OCI-LY3 (cell line): Measurements from ENCODE around the gene RBMS3.

Source experiments
- CTCF ChIP-seq: fragments of 200-600, 300-600 bp; sonication (generic); IDR thresholded peaks from 2 replicates; pipeline ENCODE4 v1.5.1; 2014; ENCODE audit warnings: antibody characterized with exemption, low read length, low read depth
- EZH2phosphoT487 ChIP-seq: fragments of 200-600 bp; shearing (Covaris generic); IDR thresholded peaks from 2 replicates; pipeline ENCODE4 v1.6.1; 2018; ENCODE audit warnings: antibody characterized with exemption, mixed run types, low read depth

DNA sequence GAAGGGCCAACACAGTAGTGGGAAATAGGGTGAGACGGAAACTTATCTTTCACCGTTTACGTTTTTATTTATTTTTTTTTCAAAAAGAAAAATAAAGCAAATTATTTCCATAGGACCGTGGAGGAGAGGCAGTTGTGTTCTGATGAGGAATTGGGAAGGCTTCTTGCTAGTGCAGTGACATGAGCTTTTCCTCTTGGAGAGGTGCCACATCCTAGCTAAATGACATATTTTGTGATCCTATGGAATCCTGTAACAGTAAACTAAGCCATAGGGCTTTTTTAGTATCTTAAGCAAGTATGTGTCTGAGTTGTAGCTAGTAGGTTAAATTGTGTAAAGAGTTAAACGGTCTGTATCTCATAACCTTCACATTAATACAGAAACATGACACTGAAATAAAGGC lies 609.9 kb downstream of the RBMS3 start:
- TF ChIP-seq EZH2phosphoT487 (no peak), CTCF (no peak)
